HG02884 (cell line): ENCODE measurements around the gene OR10H4.
"Not testable (repeated sequence)": the region's sequence is repeated elsewhere in the genome, so short reads cannot be mapped to it uniquely, and the experiment has no call there.

ENCODE experiments used
- ATAC-seq: cut with Tn5 transposase; IDR thresholded peaks from one replicate; pipeline ENCODE4 v1.9.1; 2021; ENCODE audit warnings: mild to moderate bottlenecking, moderate library complexity; ENCODE audit not compliant: unreplicated experiment

The OR10H4 gene

DNA sequence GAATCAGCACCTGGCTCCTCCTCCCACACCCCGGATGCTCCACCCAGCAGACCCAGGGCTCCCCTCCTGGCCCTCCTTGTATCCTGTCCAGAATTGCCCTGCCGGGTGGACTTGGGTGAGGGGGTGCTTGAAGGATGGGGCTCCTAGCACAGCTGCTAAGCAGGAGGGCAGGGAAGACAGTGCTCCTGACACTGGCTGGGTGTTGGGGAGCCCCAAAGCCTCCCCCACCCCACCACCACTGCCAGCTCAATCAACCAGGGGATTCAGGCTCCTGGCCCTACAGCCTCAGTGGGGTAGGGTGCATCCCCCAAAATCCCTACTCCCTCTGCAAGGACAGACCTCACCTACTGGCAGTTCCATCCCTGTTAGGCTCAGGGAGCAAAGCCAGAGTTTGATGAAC lies 11.9 kb upstream of the OR10H4 start:
- ATAC-seq, result no peak

DNA sequence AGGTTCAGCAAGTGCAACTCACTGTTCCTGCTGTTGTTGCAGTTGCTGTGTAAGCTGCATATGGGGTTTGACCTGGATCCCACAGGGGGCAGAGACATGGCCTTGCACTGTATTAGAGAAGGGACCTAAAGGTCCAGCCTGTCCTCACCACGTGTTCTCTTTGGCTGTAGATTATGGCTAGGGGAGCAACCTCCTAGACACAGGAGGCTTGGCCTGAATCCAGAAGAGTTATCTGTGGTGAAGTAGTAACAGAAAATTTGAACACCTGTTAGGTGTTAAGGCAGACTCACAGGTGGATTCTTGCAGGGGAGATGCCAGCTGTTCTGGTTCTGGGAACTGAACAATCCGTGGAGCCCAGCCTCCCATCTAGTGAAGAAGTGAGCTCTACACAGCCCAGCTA lies 11.0 kb upstream of the OR10H4 start:
- ATAC-seq, result no peak

DNA sequence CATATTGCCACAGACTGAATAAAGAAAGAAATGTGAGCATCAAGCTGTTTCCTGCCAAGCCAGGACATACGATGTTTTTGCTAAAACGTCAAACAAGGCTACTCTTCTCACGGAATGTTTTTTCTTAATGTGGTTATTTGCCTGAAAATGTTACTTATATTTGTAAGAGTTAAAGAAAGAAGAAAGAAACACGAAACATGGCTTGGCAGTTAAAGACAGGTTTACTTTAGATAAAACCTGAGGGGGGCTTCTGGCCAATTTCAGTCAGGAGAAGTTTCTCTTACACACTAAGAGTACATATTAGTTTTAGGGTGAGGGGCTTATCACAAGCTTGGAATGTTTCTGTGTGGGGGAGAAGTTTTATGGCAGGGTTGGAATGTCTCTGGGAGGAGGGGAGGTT lies 4.4 kb upstream of the OR10H4 start:
- no peak for ATAC-seq

DNA sequence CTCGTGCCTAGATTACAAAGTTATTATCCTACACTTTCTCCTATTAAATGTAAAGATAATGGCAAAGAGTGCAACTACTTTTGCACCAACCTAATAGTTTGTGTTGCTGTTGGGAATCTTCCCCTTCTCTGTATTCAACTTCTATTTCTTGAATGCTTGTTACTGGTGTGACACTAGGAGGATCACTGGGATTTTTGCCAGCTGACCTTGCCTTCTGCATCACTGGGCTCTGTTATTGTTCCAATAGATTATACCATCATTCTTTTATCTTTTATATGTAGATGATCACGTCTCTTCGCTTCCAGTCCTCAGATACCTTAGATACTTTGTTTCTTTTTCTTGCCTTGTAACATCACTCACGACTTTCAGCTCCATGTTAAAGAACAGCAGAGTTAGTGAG lies 3.5 kb upstream of the OR10H4 start:
- ATAC-seq, result no peak

DNA sequence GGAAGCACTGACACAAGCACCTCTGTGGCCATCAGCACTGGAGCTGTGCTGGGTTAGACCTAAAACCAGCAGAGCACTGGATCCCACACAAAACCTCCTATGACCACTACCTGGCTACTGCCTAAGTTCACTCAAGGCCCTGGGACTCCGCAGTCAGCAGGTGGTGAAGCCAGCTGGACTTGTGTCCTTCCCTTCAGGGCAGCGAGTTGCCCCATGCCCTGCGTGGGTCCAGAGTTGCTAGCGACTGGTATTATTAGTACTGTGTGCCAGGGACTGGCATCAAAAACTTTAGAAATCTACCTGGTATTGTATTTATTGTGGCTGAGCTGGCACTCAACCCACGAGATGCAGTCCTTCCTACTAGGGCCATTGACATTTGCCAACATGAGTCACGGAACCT lies 6.0 kb downstream of the OR10H4 start:
- no peak for ATAC-seq

DNA sequence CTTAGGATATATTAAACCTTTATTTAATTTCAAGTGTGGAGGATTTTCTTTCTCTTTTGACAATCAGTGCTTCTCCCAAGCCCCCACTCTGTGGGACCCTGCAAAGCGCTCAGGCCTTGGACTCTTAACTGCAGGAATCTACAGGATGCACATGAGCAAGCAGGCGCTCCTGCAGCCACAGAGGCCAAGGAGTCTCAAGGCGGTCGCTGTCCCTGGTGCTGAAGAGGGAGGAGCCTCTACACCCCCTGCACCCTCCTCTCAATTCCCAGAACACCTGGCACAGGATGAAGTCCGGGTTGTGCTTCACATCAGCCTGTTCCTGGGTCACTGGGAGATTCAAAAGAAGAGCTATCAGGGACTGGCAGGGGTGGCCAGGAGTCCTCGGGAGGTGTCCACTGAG lies 13.5 kb downstream of the OR10H4 start:
- ATAC-seq, result no peak

DNA sequence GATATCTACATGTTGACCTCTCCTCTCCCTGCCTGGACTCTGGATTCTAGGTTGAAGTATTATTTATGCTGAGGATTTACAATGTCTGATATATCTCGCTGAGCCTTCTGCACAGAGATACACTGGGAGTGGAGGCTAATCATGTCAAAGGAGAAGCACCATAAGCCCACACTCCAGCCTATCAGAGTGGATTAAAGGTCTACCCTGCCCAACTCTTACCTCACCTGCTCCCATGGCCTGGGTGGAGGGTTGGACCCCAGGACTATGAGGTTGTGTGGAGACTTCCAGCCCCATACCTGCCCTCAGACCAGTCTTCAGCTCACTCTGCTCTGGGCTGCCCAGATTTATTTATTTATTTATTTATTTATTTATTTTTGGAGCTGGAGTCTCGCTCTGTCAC lies 15.4 kb downstream of the OR10H4 start:
- no peak for ATAC-seq

DNA sequence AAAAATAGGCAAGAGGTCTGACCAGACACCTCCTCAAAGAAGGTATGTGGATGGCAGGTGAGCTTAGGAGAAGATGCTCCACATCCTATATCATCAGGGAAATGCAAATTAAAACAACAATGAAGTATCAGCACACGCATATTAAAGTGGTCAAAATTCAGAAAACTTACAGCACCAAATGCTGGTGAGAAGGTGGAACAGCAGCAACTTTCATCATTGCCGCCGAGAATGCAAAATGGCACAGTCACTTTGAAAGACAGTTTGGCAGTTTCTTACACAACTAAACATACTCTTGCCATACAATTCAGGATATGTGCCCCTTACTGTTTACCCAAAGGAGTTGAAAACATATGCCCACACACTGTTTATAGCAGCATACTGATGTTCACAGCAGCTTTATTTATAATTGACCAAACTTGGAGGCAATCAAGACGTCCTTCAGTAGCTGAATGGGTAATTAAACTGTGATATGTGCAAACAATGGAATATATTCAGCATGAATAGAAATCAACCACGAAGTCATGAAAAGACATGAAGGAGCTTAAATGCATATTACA lies 22.5 kb downstream of the OR10H4 start:
- ATAC-seq, result no peak

DNA sequence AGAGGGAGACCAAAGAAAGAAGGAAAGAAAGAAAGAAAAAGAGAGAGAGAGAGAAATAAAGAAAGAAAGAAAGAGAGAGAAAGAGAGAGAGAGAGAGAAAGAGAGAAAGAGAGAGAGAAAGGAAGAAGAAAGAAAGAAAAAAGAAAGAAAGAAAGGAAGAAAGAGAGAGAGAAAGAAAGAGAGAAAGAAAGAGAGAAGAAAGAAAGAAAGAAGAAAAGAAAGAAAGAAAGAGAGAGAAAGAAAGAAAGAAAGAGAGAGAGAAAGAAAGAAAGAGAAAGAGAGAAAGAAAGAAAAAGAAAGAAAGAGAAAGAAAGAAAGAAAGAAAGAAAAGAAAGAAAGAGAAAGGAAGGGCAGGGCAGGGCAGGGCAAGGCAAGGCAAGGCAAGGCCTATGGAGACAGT lies 23.2 kb downstream of the OR10H4 start:
- ATAC-seq, result not testable (repeated sequence)

DNA sequence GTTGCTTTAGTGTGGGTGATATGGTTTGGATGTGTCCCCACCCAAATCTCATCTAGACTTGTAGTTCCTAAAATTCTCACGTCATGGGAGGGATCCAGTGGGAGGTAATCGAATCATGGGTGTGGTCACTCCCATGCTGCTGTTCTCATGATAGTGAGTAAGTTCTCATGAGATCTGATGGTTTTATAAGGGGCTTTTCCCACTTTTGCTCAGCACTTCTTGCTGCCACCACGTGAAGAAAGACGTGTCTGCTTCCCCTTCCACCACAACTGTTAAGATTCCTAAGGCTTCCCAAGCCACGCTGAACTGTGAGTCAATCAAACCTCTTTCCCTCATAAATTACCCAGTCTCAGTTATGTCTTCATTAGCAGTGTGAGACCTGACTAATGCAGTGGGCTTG lies 26.0 kb downstream of the OR10H4 start:
- ATAC-seq, result no peak

DNA sequence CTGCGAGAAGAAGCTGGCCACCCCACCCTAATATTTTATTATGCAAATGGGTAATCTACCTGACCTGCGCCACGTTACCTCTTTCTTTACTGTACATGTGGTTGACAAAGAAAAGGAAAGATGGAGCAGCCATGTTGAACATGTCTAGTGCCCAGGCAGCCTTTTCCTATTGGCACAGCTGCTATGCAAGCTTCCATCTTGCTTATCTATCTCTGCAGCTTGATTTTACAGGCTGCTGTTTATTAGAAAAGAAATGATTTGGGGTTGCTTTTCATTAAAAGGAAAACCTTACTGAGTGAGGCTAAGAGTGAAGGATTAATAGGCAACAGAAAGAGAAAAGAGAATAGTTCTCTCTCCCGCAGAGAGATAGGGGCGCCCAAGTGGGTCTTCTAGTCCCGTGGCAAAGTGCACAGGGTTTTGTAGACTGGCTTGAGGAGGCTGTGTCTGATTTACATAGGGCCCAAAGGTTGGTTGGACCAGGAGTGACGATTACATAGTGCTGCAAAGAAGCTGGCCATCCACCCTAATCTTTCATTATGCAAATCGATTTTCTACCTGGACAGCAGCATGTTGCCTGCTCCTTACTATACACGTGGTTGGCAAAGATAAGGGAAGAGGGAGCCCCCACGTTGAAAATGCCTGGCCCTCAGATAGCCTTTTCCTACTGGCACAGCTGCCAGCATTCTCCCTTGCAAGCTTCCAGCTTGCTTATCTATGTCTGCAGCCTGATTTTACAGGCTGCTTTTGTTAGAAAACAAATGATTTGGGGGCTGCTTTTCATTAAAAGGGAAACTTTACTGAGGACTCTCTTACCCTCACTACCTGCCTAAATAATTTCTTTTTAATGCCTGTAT lies 28.3 kb downstream of the OR10H4 start:
- no peak for ATAC-seq

DNA sequence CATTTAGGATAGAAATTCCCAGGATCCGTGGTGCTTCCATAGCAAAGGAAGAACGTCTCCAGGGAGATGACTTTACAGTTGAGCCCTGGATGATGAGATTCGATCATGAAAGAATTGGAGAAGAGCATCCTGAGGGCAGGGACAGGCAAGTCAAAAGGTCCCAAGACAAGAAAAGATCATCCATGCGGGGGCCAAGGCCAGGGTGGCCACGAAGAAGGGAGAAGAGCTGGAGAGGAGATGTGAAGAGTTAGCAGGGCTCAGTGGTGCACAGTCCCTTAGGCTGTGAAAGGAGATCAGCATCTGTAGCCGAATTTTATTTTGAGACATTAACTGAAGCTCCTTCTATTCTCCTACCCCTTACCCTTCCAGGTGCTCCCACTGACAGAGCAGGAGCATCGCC lies 28.9 kb downstream of the OR10H4 start:
- ATAC-seq, result no peak

DNA sequence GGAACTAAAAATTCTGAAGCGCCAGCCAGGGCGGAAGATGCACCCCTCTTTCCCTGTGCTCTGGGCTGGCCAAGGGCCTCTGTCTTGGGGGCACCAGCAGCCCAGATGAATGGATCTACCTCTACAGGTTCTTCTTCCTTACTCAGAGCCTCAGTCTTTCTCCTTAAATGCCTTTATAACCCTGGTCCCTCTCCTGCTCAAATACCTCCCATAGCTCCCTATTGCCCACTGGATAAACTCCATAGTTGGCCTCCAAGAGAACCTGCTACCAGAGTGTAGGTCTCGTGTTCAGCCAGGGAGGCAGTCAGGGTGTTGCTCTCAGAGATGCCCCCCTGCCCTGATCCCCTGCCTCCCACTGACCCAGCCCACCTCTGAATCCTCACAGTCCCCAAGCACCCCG lies 30.5 kb downstream of the OR10H4 start:
- no peak for ATAC-seq

DNA sequence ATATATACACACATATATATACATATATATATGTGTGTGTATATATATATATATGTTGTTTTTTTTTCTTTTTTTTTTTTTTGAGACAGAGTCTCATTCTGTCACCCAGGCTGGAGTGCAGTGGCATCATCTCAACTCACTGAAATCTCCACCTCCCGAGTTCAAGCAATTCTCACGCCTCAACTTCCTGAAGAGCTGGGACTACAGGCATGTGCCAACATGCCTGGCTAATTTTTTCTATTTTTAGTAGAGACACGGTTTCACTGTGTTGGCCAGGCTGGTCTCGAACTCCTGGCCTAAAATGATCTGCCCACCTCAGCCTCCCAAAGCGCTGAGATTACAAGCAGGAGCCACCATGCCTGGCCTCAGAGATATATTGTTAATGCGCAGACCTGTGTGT lies 37.0 kb downstream of the OR10H4 start:
- ATAC-seq, result not testable (repeated sequence)

DNA sequence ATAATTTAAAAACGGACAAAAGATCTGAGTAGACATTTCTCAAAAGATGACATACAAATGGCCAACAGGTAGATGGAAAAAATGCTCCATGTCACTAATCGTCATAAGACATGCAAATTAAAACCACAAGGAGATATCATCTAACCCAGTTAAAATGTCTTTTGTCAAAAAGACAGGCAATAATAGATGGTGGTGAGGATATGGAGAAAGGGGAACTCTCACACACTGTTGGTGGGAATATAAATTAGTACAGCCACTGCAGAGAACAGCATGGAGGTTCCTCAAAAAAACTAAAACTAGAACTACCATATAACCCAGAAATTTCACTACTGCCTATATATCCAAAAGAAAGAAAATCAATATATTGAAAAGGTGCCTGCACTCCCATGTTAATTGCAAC lies 37.9 kb downstream of the OR10H4 start:
- ATAC-seq, result no peak

DNA sequence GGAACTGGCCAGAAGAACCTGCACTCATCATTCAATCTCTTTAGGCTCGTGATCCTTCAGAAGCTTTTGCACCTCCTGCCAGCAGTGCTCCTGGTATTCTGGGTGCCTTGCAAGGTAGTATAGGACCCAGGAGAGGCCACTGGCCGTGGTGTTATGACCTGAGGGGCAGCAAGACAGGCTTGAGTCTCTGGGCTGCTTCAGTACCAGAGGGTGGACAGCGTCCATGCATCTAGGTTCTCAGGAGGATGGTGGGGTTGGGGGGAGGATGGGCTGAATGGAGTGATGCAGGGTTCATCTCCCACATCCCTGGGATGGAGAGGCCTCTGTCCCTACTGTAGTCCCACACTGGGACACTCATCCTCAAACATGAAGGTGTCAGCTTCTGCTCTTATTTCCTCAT lies 41.1 kb downstream of the OR10H4 start:
- no peak for ATAC-seq

DNA sequence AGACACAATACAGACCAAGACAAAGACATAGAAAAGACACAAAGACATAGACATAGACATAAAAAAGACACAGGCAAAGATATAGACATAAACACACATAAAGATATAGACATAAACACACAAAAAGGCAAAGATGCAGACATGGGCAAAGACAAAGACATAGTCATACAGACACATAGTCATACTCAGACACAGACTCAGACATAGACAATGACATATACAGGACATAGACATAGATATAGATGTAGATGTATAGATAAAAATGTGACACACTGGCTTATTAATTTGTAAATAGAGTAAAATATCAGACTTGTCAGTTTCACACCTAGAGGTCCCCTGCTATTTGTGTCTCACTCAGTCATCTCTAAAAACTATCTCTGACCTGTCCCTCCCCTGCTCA lies 42.8 kb downstream of the OR10H4 start:
- ATAC-seq, result no peak

DNA sequence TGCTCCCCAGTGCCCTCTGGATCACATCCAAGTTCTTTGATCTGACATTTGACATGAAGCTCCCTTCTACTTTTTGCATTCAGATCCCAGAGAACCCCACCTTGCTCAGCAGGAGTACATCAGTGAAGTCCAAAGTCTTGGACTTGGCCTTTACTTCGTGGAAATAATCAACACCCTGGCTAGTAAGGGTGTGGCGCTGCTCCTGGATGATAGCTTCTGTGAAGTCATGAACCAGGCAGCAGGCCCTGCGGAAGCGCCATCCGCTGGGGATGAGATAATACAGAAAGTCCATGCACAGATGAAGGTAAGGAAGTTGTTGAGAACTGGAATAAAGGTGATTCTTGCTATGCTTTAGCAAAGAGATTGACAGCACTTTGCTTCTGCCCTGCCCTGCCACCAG lies 43.2 kb downstream of the OR10H4 start:
- no peak for ATAC-seq

DNA sequence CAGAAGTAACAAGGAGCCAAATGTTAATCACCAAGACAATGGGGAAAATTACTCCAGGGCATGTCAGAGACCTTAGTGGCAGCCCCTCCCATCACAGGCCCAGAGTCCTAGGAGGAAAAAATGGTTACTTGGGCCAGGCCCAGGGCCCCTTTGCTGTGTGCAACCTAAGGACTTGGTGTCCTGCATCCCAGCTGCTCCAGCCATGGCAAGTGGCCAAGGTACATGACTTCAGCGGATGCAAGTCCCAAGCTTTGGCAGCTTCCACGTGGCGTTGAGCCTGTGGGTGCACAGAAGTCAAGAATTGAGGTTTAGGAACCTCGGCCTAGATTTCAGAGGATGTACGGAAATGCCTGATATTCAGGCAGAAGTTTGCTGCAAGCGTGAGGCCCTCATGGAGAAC lies 46.7 kb downstream of the OR10H4 start:
- ATAC-seq, result no peak

DNA sequence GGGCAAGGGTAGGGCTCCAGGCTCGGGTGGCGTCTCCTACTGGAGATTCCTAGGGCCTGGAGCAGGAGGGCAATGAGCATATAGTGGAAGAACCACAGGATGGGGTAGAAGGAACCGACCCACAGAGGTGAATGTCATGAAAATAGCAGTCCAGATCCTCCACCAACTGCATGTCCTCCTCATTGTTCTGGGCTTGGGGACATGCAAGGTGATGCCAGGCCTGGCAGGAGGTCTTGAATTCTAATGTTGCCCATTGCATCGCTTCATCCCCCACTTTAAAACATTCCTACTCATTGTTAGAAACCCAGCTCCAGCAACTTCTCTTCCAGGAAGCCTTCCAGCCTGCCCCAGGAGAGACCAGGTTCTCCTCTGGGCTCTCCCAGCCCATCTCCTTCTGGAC lies 49.4 kb downstream of the OR10H4 start:
- ATAC-seq, result no peak
